HEK293T (cell line): ENCODE data around the gene SNIP1.

Source experiments
- ARNT ChIP-seq: fragments of 450-650 bp; IDR thresholded peaks from 2 replicates; pipeline ENCODE4 v1.6.1; 2017; ENCODE audit warnings: mild to moderate bottlenecking
- BHLHE40 ChIP-seq: fragments of 450-650 bp; IDR thresholded peaks from 2 replicates; pipeline ENCODE4 v1.6.1; 2016; ENCODE audit warnings: mild to moderate bottlenecking, moderate library complexity, borderline replicate concordance
- FOXA1 ChIP-seq: fragments of 450-650 bp; IDR thresholded peaks from 2 replicates; pipeline ENCODE4 v1.6.1; 2016; ENCODE audit warnings: mild to moderate bottlenecking
- FOXK2 ChIP-seq: fragments of 450-650 bp; IDR thresholded peaks from 2 replicates; pipeline ENCODE4 v1.6.1; 2016; ENCODE audit warnings: mild to moderate bottlenecking
- FOXM1 ChIP-seq: fragments of 450-650 bp; IDR thresholded peaks from 2 replicates; pipeline ENCODE4 v1.6.1; 2017; ENCODE audit warnings: mild to moderate bottlenecking, borderline replicate concordance
- L3MBTL2 ChIP-seq: fragments of 450-650 bp; conservative IDR thresholded peaks from 2 replicates; pipeline ENCODE4 v1.6.1; 2016; ENCODE audit warnings: mild to moderate bottlenecking
- NFRKB ChIP-seq: fragments of 450-650 bp; IDR thresholded peaks from 2 replicates; pipeline ENCODE4 v1.6.1; 2016; ENCODE audit warnings: mild to moderate bottlenecking, moderate library complexity
- PKNOX1 ChIP-seq: fragments of 450-650 bp; IDR thresholded peaks from 2 replicates; pipeline ENCODE4 v1.6.1; 2016
- SP1 ChIP-seq: fragments of 450-650 bp; IDR thresholded peaks from 2 replicates; pipeline ENCODE4 v1.6.1; 2017
- SUZ12 ChIP-seq: fragments of 450-650 bp; IDR thresholded peaks from 2 replicates; pipeline ENCODE4 v1.6.1; 2016; ENCODE audit warnings: mild to moderate bottlenecking
- TARDBP ChIP-seq: fragments of 450-650 bp; IDR thresholded peaks from 2 replicates; pipeline ENCODE4 v1.6.1; 2016

- TF ChIP-seq FOXK2: no peak
- TF ChIP-seq ARNT: no peak
- no peak for TF ChIP-seq BHLHE40
- TF ChIP-seq PKNOX1: no peak
- TF ChIP-seq SUZ12: no peak
- TF ChIP-seq FOXM1: no peak
- TF ChIP-seq SP1: no peak
- TF ChIP-seq L3MBTL2: no peak
- no peak for TF ChIP-seq TARDBP
- TF ChIP-seq FOXA1: no peak
- TF ChIP-seq NFRKB: no peak
Measured at GRCh38 chr1:37485902-37486679, 68.0 kb downstream of the SNIP1 start.
